ENCODE measurements around the gene TPR.

The TPR gene

DNA sequence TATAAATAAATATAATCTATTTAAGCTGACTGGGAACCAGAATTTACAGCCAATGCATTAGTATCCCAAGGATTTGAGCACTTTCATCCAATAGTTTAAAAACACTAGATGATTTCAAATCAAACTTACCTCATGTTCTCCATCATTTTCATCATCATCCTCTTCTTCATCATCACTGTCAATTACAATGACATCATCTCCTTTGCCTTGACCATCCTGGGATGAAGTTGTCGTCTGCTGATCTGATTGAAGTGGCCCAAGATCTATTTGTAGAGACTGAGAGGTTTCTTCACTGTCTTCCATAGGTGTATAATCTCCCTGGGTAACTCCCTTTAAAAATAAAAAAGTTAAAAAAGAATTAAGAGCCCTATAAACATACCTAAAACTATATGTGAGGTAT lies 47.7 kb downstream of the TPR start:
- no peak for DNase-seq (ENCODE audit: low read depth, low spot score)
- TF ChIP-seq ZNF274 (IDR thresholded peaks at IDR 0.05; ENCODE audit: low read depth, low read length) (no peak), YY1 (IDR thresholded peaks at IDR 0.05; ENCODE audit: insufficient read depth, insufficient read length) (no peak), SUZ12 (IDR thresholded peaks at IDR 0.05; ENCODE audit: extremely low read depth, insufficient read depth, insufficient read length) (no peak)
- Histone ChIP-seq H3K4me1 (ENCODE audit: insufficient read depth, insufficient read length) (no peaks in the 10 kb centered on the region), H3K9me3 (ENCODE audit: insufficient read depth, low read length) (no peaks in the 10 kb centered on the region), H3K4me3 (ENCODE audit: insufficient read length, low read depth) (no peak overlapping the region), H3K36me3 (ENCODE audit: insufficient read depth, insufficient read length, low read length) (peaks cover 94% of the 10 kb centered on the region), H3K27me3 (ENCODE audit: insufficient read depth, insufficient read length) (no peaks in the 10 kb centered on the region), H3K9ac (ENCODE audit: insufficient read length, low read depth) (no peak overlapping the region)

DNA sequence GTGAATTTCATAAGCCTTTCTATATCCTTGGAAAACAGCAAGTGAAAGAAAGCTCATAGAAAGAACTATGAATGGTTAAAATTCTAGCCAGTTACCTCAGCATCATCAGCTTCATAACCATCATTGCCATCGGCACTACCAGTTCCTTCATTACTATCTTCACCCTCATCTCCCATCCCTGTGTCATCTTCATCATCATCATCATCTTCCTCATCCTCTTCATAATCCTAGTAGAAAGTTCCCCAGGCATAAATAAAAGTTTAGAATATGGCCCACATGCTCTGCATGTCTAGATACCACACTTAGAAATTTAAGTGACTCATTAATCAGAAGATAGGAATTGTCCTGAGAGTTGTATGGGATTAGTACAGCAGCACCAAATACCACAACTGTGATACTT lies 49.0 kb downstream of the TPR start:
- no peaks in the 10 kb centered on the region for H3K27me3 ChIP-seq (ENCODE audit: insufficient read depth, insufficient read length)
- no peak overlapping the region for H3K9ac ChIP-seq (ENCODE audit: insufficient read length, low read depth)
- TF ChIP-seq ZNF274 (IDR thresholded peaks at IDR 0.05; ENCODE audit: low read depth, low read length): no peak
- no peak for TF ChIP-seq SUZ12 (IDR thresholded peaks at IDR 0.05; ENCODE audit: extremely low read depth, insufficient read depth, insufficient read length)
- no peak for TF ChIP-seq YY1 (IDR thresholded peaks at IDR 0.05; ENCODE audit: insufficient read depth, insufficient read length)
- DNase-seq (ENCODE audit: low read depth, low spot score): no peak
- no peaks in the 10 kb centered on the region for H3K4me1 ChIP-seq (ENCODE audit: insufficient read depth, insufficient read length)
- no peak overlapping the region for H3K4me3 ChIP-seq (ENCODE audit: insufficient read length, low read depth)
- H3K9me3 ChIP-seq (ENCODE audit: insufficient read depth, low read length): no peaks in the 10 kb centered on the region
- H3K36me3 ChIP-seq (ENCODE audit: insufficient read depth, insufficient read length, low read length): peaks cover 94% of the 10 kb centered on the region

DNA sequence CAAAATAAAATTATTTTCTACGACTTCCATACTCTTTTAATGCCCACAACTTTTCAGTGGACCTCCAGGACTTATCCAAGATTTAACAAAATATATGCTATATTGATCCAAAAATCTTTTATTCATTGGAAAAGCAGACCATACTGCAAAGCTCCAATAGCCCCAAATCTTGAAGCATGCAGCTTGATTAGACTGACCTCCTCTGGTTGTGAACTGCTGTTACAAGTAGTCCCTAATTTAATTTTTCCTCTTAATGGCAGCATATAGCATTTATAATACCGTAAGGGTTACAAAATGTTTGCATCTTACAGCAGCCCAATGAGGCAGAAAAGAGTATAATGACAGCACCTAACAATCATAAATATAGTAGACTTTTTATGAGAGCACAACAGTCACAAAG lies 49.8 kb downstream of the TPR start:
- Histone ChIP-seq H3K27me3 (ENCODE audit: insufficient read depth, insufficient read length) (no peaks in the 10 kb centered on the region), H3K4me3 (ENCODE audit: insufficient read length, low read depth) (no peak overlapping the region), H3K9ac (ENCODE audit: insufficient read length, low read depth) (no peak overlapping the region), H3K9me3 (ENCODE audit: insufficient read depth, low read length) (no peaks in the 10 kb centered on the region), H3K4me1 (ENCODE audit: insufficient read depth, insufficient read length) (no peaks in the 10 kb centered on the region), H3K36me3 (ENCODE audit: insufficient read depth, insufficient read length, low read length) (peaks cover 94% of the 10 kb centered on the region)
- TF ChIP-seq ZNF274 (IDR thresholded peaks at IDR 0.05; ENCODE audit: low read depth, low read length) (no peak), SUZ12 (IDR thresholded peaks at IDR 0.05; ENCODE audit: extremely low read depth, insufficient read depth, insufficient read length) (no peak), YY1 (IDR thresholded peaks at IDR 0.05; ENCODE audit: insufficient read depth, insufficient read length) (no peak)
- peak; percentile 8 for DNase-seq (ENCODE audit: low read depth, low spot score)

DNA sequence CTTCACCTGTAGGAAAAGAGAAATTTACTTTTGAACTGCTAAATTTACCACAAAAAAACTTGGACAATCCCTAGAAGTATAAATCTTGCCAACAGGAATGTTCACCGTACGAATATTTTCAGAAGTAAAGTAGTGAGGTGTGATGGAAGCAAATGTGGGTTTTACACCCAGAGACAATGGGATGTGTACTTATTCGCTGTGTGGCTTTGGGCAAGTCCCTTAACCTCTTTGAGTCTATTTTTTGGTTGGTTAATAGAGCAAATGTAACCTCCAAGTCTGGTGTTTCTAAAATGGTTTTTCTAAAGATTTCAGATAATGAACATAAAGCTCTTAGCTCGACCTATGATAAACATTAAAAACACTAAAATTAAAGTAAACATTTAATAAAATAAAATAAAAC lies 51.2 kb downstream of the TPR start:
- no peak for DNase-seq (ENCODE audit: low read depth, low spot score)
- H3K4me1 ChIP-seq (ENCODE audit: insufficient read depth, insufficient read length): no peaks in the 10 kb centered on the region
- no peak overlapping the region for H3K4me3 ChIP-seq (ENCODE audit: insufficient read length, low read depth)
- TF ChIP-seq SUZ12 (IDR thresholded peaks at IDR 0.05; ENCODE audit: extremely low read depth, insufficient read depth, insufficient read length) (no peak), YY1 (IDR thresholded peaks at IDR 0.05; ENCODE audit: insufficient read depth, insufficient read length) (no peak), ZNF274 (IDR thresholded peaks at IDR 0.05; ENCODE audit: low read depth, low read length) (no peak)
- no peaks in the 10 kb centered on the region for H3K9me3 ChIP-seq (ENCODE audit: insufficient read depth, low read length)
- H3K9ac ChIP-seq (ENCODE audit: insufficient read length, low read depth): no peak overlapping the region
- H3K36me3 ChIP-seq (ENCODE audit: insufficient read depth, insufficient read length, low read length): peaks cover 94% of the 10 kb centered on the region
- no peaks in the 10 kb centered on the region for H3K27me3 ChIP-seq (ENCODE audit: insufficient read depth, insufficient read length)

DNA sequence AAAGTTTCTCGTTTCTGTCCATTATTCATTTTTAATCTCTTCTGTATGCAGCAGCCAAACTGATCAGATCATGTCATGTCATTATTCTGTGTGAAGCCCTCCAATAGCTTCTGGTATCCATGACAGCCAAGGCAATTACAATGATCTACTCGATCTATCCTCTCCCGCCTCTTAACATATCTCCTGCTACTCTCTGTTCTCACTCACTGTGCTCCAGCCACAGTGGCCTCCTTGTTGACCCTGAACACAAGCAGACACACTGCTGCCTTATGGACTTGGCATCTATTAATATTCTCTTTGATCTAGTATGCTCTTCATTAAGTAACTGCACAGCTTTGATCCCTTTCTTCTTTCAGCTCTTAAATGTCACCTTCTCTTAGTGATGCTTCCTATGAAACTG lies 59.5 kb downstream of the TPR start:
- Histone ChIP-seq H3K27me3 (ENCODE audit: insufficient read depth, insufficient read length) (no peaks in the 10 kb centered on the region), H3K36me3 (ENCODE audit: insufficient read depth, insufficient read length, low read length) (peaks cover 99% of the 10 kb centered on the region), H3K9ac (ENCODE audit: insufficient read length, low read depth) (no peak overlapping the region), H3K4me1 (ENCODE audit: insufficient read depth, insufficient read length) (no peaks in the 10 kb centered on the region), H3K9me3 (ENCODE audit: insufficient read depth, low read length) (no peaks in the 10 kb centered on the region), H3K4me3 (ENCODE audit: insufficient read length, low read depth) (no peak overlapping the region)
- DNase-seq (ENCODE audit: low read depth, low spot score): no peak
- TF ChIP-seq YY1 (IDR thresholded peaks at IDR 0.05; ENCODE audit: insufficient read depth, insufficient read length) (no peak), ZNF274 (IDR thresholded peaks at IDR 0.05; ENCODE audit: low read depth, low read length) (no peak), SUZ12 (IDR thresholded peaks at IDR 0.05; ENCODE audit: extremely low read depth, insufficient read depth, insufficient read length) (no peak)

DNA sequence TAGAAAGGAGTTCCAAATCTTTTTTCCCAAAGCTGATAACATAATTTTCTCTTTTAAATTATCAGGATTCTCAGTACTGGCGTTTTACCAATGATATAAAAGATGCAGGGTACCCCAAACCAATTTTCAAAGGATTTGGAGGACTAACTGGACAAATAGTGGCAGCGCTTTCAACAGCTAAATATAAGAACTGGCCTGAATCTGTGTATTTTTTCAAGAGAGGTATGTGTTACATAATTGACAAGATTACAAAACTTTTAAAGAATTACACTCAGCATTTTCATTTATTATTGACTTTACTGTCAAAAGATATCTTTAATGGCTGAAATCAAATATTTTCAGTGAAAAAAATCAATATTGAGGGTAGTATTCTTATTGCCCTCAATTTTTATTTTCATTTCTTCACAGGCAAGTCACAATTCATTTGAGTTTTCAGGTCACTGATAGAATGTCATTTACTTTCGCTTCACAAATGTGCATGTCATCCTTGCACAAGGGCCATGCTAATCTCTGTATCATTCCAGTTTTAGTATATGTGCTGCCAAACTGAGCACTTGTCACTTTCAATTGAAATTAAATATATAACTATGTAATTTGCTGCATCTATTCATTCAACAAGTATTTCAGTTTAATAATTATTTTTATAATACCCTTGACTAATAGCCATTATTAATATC lies 63.5 kb downstream of the TPR start:
- TF ChIP-seq YY1 (IDR thresholded peaks at IDR 0.05; ENCODE audit: insufficient read depth, insufficient read length) (no peak), ZNF274 (IDR thresholded peaks at IDR 0.05; ENCODE audit: low read depth, low read length) (no peak), SUZ12 (IDR thresholded peaks at IDR 0.05; ENCODE audit: extremely low read depth, insufficient read depth, insufficient read length) (no peak)
- Histone ChIP-seq H3K4me3 (ENCODE audit: insufficient read length, low read depth) (no peak overlapping the region), H3K27me3 (ENCODE audit: insufficient read depth, insufficient read length) (no peaks in the 10 kb centered on the region), H3K9ac (ENCODE audit: insufficient read length, low read depth) (no peak overlapping the region), H3K4me1 (ENCODE audit: insufficient read depth, insufficient read length) (no peaks in the 10 kb centered on the region), H3K9me3 (ENCODE audit: insufficient read depth, low read length) (no peaks in the 10 kb centered on the region), H3K36me3 (ENCODE audit: insufficient read depth, insufficient read length, low read length) (peaks cover 63% of the 10 kb centered on the region)
- no peak for DNase-seq (ENCODE audit: low read depth, low spot score)

DNA sequence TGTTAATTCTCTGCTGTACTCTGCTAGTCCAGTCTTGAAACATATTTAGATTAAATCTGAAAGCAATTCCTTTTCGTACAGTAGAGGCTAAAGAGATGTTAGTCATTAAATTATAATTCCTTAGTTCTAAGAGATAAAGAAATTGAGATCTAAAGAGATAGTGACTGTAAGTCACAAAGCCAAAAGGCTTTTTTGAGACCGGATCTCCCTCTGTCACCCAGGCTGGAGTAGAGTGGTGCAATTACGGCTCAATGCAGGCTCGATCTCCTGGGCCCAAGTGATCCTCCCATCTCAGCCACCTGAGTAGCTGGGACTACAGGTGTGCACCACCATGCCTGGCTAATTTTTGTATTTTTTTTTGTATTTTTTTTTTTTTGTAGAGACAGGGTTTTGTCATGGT lies 64.7 kb downstream of the TPR start:
- H3K9me3 ChIP-seq (ENCODE audit: insufficient read depth, low read length): no peaks in the 10 kb centered on the region
- TF ChIP-seq ZNF274 (IDR thresholded peaks at IDR 0.05; ENCODE audit: low read depth, low read length) (no peak), YY1 (IDR thresholded peaks at IDR 0.05; ENCODE audit: insufficient read depth, insufficient read length) (no peak), SUZ12 (IDR thresholded peaks at IDR 0.05; ENCODE audit: extremely low read depth, insufficient read depth, insufficient read length) (no peak)
- peaks cover 51% of the 10 kb centered on the region for H3K36me3 ChIP-seq (ENCODE audit: insufficient read depth, insufficient read length, low read length)
- no peaks in the 10 kb centered on the region for H3K27me3 ChIP-seq (ENCODE audit: insufficient read depth, insufficient read length)
- H3K4me3 ChIP-seq (ENCODE audit: insufficient read length, low read depth): no peak overlapping the region
- DNase-seq (ENCODE audit: low read depth, low spot score): no peak
- no peaks in the 10 kb centered on the region for H3K4me1 ChIP-seq (ENCODE audit: insufficient read depth, insufficient read length)
- no peak overlapping the region for H3K9ac ChIP-seq (ENCODE audit: insufficient read length, low read depth)
